ENCODE results near the gene MACROD2.

Gene MACROD2

DNA sequence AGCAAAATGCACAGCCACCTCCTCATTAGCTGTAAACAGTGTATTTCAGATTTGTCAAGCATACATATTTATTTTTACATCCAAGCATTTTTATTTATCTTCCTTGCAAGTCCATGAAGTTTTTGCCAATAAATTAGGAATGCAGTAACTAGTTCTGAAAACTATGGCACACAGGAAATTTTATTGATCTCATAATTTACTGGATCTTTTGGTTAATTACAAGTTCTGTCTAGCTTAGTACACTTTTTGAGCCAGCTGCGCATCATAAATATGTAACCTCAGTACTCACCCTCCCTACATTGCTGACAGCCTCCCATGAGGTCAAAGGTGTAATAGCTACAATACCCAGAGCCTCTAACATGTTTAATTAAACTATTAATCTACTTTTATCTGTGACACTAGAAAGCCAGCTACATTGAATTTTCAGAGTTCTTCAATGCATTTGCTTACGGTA is 1679.8 kb downstream of the MACROD2 start:
- DNase-seq, result no peak

DNA sequence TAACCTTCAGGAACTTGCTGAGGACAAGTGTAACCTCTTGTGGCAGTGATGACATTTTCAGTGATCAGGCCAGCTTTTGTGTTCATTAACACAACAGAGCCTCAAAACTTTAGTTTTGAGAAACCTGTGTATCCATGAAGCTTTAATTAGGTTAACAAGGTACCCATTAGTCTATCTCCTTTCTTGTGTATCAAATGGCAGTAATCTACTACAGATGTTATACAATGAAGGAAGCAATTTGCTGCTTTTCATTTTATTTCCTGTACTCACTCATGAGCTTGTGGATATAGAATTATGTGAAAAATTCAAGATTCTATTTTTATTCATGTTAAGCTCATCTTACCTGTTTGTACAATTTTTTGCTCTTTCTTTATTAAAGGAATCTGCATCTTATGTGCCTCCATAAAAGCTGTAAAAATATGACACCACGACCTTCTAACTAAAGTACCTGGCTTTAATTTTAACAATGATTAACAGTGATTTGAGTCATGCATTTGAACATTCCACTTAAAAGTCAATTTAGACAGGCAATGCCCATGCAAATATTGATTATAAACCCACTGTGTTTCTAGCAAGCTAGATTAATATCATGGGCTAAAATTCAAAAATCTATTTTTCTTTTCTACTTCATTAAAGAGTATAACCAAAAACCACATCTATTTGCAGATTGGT is 1680.6 kb downstream of the MACROD2 start:
- no peak for DNase-seq

- no peak for DNase-seq
These were observed 1681.5 kb downstream of the MACROD2 start for GRCh38 chr20:15676815-15677214.

GRCh38 chr20:15682690-15683089 is 1687.4 kb downstream of the MACROD2 start:
- DNase-seq, result no peak

DNA sequence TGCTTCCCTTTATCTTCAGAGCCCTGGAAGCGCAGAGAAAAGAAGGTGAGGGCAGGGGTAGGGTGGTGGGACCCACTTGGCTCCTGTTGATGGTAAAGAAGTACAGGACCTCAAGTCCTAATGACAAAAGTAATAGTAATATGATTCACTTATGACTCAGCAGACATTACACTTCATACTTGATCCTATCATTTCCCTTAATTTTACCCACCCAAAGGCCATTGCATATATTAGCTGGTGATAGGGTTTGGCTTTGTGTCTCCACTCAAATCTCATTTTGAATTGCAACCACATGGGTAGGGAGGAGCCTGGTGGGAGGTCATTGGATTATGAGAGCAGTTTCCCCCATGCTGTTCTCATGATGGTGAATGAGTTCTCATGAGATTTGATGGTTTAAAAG is 1697.3 kb downstream of the MACROD2 start:
- no peak for DNase-seq

DNA sequence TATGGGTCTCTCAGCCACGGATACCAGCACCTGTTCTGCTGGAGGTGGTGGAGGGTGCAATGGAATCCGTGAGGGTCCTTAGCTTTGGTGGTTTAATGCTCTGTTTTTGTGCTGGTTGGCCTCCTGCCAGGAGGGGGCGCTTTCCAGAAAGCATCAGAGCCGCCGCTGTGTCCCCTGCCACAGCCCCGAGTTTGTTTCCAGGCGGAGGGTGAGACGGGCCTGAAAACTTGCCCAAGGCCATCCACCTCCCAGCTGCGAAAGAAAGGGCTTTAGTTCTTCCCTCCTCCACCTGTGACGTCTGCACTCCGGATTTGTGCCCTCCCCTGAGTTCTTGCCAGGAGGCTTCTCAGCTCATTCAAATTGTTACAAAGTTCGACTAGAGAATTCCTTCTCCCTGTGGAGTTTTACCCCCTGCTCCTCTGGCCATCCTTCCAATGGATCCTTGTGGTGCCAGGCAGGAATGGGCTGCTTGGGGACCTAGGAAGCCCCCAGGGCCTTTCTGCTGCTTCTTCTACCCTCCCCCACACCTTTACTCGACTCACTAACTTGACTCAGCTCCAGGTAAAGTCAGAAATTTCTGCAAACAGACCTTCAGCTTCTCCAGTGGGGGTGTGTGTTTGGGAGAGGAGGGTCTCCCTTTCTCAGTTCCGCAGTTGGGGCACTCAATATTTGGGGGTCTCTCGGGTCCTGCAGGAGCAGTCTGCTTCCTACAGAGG is 1704.3 kb downstream of the MACROD2 start:
- no peak for DNase-seq

DNA sequence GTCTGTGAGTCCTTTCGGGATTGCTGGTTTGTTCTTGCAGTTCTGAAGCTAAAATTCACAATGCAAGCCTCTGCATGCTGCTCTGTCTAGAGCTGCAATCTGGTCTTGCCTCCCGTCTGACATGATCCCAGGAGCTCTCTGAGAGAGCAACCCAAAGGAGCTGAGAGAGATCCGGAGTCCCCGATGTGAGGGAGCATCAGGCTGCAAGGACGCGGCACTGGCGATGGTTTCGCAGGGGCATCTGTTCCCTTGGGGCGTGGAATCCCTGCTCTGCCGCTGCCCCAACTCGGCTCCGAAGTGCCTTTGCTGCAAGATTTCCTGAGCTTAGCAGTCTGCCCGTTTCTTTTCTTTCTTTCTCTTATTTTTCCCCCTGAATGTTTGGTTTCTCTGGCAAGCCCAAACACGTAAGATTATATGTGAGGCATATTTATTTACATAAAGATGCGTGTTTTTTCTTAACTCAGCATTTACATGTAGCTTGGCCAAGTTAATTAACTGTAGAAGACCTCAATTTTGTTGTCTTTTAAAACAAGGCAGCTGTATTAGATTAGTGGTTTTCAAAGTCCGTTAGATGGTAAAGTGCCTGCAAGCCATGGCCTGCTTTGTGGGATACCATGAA is 1704.9 kb downstream of the MACROD2 start:
- no peak for DNase-seq

DNA sequence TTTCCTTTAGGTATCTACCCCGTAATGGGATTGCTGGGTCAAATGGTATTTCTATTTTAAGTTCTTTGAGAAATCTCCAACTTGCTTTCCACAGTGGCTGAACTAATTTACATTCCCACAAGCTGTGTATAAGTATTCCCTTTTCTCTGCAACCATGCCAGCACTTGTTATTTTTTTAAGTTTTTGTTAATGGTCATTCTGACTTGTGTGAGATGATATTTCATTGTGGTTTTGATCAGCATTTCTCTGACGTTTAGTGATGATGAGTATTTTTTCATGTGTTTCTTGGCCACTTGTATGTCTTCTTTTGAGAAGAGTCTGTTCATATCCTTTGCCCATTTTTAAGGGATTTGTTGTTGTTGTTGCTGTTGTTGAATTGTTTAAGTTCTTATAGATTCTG is 1706.8 kb downstream of the MACROD2 start:
- DNase-seq, result no peak

- no peak for DNase-seq
These were observed 1708.0 kb downstream of the MACROD2 start for GRCh38 chr20:15703171-15703911.

- DNase-seq, result no peak
These were observed 1710.7 kb downstream of the MACROD2 start for GRCh38 chr20:15705975-15706374.

- DNase-seq, result no peak
These were observed 1711.4 kb downstream of the MACROD2 start for GRCh38 chr20:15706719-15707118.

DNA sequence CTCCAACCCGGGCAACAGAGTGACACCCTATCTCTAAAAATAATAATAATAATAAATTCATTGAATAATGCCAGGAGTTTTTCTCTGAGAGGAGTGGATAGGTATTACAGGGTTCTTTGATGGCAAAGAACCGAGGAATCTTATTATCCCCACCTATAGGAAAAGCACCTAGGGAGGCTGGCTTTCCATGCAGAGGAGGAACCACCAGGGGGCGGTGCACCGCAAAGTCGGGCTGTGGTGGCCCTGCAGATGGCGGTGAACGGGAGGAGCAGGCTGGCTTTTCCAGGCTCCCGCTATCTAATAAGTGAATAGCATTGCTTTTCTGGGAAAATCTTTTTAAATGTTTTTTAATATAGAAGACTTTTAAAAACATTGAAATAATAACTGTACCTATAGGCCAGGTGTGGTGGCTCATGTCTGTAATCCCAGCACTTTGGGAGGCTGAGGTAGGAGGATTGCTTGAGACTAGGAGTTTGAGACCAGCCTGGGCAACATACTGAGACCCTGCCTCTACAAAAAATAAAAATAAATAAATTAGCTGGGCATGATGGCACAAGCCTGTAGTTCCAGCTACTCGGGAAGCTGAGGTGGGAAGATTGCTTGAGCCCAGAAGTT is 1713.8 kb downstream of the MACROD2 start:
- DNase-seq, result no peak

DNA sequence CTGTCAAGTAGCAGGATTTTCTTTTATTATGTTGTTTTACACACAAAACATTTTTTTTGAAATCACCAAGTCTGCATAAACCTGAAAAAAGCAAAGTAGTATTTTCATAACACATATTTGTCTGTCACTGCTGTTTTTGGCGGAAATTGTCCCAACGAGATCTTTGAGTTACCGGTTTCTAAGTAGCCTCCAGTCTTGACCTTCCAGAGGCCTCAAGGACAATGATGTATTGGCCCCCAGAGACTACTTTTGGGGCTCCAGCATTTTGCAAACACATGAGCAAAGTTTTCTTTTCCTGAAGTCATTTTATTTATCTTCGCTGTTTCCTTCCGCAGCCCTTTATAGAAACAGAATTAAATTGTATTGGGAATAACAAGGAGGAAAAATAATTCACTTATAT is 1715.3 kb downstream of the MACROD2 start:
- DNase-seq, result no peak

- no peak for DNase-seq
These were observed 1715.9 kb downstream of the MACROD2 start for GRCh38 chr20:15711177-15711576.

- DNase-seq, result no peak
These were observed 1720.9 kb downstream of the MACROD2 start for GRCh38 chr20:15716256-15716655.

DNA sequence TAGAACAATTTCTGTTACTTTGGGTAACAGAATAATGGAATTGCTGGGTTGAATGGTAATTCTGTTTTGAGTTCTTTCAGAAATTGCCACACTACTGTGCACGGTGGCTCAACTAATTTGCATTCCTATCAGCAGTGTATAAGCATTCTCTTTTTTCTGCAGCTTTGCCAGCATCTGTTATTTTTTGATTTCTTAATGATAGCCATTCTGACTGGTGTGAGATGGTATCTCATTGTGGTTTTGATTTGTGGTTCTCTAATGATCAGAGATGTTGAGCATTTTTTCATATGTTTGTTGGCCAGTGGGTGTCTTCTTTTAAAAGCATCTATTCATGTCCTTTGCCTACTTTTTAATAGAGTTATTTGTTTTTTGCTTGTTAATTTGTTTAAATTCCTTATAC is 1731.1 kb downstream of the MACROD2 start:
- DNase-seq, result no peak

DNA sequence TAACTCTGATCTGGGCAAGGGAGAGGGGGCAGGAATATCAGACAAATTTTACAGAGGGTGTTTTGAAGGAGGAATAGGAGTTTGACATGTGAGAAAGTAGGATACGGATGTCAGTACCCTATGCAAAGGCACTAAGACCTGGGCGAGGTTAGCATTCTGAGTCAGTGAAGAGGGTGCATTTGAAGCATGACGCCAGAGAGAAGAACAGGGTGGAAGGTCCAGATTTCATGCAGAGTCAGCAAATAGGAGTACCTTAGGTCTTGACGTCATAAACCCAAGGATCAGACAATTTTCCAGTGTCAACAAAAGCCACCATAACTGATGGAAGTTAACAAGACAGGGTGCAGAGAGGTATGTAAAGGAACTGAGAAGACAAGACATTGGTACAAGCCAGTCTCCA is 1738.7 kb downstream of the MACROD2 start:
- no peak for DNase-seq

DNA sequence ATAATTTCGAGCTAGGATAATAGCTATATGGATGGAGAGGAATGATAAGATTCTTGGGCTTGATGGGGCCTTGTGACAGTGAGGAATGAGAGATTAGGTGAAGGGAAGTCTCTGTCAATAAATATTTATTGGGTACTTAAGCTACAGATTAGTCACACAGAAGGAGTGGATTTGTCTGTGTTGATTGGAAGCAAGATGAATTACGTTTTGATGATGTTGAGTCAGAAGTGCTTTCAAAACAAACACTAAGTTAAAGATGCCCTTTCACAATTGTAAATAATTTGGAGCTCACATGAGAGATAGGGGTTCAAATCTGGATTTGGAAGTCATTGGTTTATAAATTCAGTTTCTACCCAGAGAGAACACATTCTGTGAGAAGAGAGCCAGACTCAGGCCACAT is 1743.7 kb downstream of the MACROD2 start:
- DNase-seq, result no peak

DNA sequence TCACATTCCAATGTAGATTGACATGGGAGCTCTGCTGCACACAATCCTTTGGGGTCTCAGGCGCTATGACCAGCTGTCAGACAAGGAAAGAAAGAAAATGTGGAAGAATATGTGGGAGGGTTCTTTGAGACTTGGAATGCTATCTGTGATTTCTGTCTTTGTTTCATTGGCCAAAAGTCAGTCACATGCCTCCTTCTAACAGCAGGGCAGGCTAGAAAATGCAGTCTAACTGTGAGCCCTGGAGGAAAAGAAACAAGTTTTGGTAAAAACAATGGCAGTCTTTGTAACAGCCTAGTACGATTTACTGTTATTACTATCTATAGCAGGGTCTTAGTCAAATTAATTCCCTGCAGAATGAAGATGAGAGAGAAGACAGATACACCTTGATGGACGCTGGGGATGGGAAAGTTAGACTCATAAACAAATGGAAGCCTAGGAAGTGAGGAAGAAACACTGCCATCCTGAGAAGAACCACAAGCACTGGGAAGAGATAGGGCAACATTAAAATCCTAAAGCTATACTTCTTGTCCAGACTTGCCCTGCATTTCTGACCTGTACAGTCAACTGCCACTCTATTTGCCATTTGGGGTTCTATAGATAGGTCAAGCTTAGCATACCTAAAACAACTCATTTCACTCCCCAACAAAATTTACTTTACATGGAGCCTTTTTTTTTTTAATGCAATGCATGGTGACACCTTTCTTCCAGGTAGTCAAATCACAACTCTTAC is 1744.9 kb downstream of the MACROD2 start:
- no peak for DNase-seq

DNA sequence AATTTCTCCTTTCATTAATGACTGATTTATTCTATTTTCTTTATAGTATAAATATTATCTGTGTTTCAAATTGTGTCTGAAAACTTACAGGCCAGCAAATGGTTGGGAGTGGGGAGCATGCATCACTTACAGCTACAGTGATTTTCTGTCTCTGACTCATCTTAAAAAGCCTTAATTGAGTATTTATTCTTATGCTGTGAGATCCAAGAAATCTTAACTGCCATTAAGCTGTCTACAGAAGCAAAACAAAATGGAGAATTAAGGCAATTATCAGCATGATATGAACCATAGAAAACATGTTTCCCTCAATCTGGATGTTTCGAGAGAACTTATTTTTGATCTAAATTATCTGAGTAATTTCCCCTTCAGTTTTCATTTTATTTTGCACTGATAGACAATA is 1746.8 kb downstream of the MACROD2 start:
- DNase-seq, result no peak

DNA sequence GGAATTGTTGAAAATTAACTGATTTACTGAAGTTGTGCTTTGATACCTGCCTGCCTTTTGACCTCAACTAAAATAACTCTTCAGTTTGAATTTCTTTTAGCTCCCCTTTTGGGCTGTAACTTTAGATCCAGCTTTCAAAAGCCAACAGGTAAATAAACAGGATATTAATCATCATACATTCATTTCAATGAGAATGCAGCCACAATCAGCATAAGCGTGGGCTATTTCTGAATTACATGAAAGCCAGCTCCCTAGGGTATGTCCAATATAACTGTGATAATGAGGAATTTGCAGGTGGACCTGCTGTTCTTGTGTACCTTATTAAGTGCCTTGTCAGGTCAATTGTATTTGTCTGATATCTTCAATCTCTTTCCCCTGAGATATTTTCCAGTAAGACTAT is 1747.3 kb downstream of the MACROD2 start:
- no peak for DNase-seq

- DNase-seq, result no peak
These were observed 1760.9 kb downstream of the MACROD2 start for GRCh38 chr20:15756002-15756753.

Data from HCEC 1CT (cell line).